Left lung (tissue), 10 donors: ENCODE results near the gene C5AR2. TPM values are rescaled to one million over a fixed set of nuclear protein-coding genes. Genes with fewer than 3 reads are reported as not detected.

Experiments used
- ATAC-seq: fragments of 200-7000 bp; cut with Tn5 transposase; one replicate; pipeline ENCODE4 v1.9.1; 2020; ENCODE audit warnings: moderate library complexity
- DNase-seq, 4 donors: peaks; one replicate each; pipeline ENCODE4 v3.0.0-alpha.2; 2013 to 2020
- H3K27ac ChIP-seq, 2 donors: fragments of 200-600 bp; sonication (generic) in 1 of 2; one replicate each; pipeline versions ENCODE4 v1.5.0 to v1.8.0; 2020 to 2021
- H3K27me3 ChIP-seq, 2 donors: fragments of 200-600 bp; sonication (generic) in 1 of 2; one replicate each; pipeline versions ENCODE4 v1.5.0 to v1.8.0; 2020 to 2021
- H3K36me3 ChIP-seq, 2 donors: fragments of 200-600 bp; sonication (generic) in 1 of 2; one replicate each; pipeline versions ENCODE4 v1.5.0 to v1.8.0; 2020 to 2021
- H3K4me1 ChIP-seq, 2 donors: fragments of 200-600 bp; one replicate each; pipeline ENCODE4 v1.8.0; 2021
- H3K4me3 ChIP-seq, 2 donors: fragments of 200-600 bp; sonication (generic) in 1 of 2; one replicate each; pipeline versions ENCODE4 v1.5.0 to v1.8.0; 2020 to 2021; ENCODE audit warnings: mild to moderate bottlenecking in 1 of 2
- H3K9me3 ChIP-seq, 2 donors: fragments of 200-600 bp; sonication (generic) in 1 of 2; one replicate each; pipeline versions ENCODE4 v1.5.0 to v1.8.0; 2020 to 2021
- CTCF ChIP-seq, 2 donors: fragments of 200-600 bp; sonication (generic) in 1 of 2; IDR thresholded peaks; one replicate each; pipeline versions ENCODE4 v1.5.0 to v1.8.0; 2021; ENCODE audit warnings: antibody characterized with exemption in 2 of 2
- intact Hi-C, 2 donors: fragments of 100-400 bp; cut with DNase I; formaldehyde crosslinking; loops; one replicate each; pipeline versions ENCODE4 v1.11.2 to v1.14.2; 2022
- polyA plus RNA-seq, 6 donors: library from polyadenylated mRNA; unstranded; fragments of 120-200 nt; gene quantifications; one replicate each; pipeline ENCODE4 v1.2.1, GENCODE V29; 2013; ENCODE audit not compliant: insufficient read length in 6 of 6
- total RNA-seq, 2 donors: library from RNA; stranded (reverse); fragmentation: NEBNext Ultra II Directional; extraction: Animal tissue kit (Norgen Biotek cat#: 25700); gene quantifications; one replicate each; pipeline ENCODE4 v1.2.1, GENCODE V29; 2021
- donor health status: DM: no; HTN: yes; CAD: no.
- donor health status: DM: no; HTN: no; CAD: no.

C5AR2 gene
- total and polyA plus RNA-seq, 8 donors: 0.48 to 11.2 (median 0.78) TPM

- H3K36me3 ChIP-seq: peaks cover 0 to 18% of the 10 kb centered on the region in 2 donors
- no peaks in the 10 kb centered on the region for H3K27me3 ChIP-seq
- peak; percentile 100 for ATAC-seq
- DNase-seq: peak; percentile 96 to 99 (median 98)
- H3K27ac ChIP-seq: peak within 1 kb of the TSS; percentile 27 to 82
- TF ChIP-seq CTCF (IDR thresholded peaks at IDR 0.05): peak; percentile 94 to 100
- H3K4me3 ChIP-seq: peak within 1 kb of the TSS; percentile 64 to 94
- intact Hi-C loops: no loop called here
- no peaks in the 10 kb centered on the region for H3K9me3 ChIP-seq
- peaks cover 7 to 48% of the 10 kb centered on the region in 2 donors for H3K4me1 ChIP-seq
Observed at GRCh38 chr19:47348819-47349795, 17.1 kb downstream of the C5AR2 start, which contains the start of gene DHX34. Gene DHX34 (plus strand): TSS chr19:47349315. CDS start chr19:47353031, 3,716 bp downstream.

DNA sequence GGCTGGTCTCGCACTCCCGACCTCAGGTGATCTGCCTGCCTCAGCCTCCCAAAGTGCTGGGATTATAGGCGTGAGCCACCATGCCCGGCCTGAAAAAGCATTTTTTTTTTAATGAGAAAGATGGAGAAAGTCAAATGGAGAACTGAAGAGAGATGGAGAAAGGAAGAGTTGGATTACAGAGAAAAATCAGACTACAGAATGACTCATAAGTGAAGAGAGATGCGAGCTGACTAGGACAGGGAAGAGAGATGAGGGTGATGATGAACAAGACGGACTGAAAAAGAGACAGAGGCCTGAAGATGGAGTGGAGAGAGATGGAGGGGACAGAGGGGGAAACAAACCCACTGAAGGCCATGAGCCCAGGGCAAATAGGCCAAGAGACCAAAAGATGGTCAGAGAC is 18.7 kb downstream of the C5AR2 start:
- DNase-seq (no peak), ATAC-seq (no peak)
- Histone ChIP-seq H3K4me1 (peaks cover 7 to 50% of the 10 kb centered on the region in 2 donors), H3K27ac (peak overlapping the region in 1 of 2 donors; percentile 33), H3K27me3 (no peaks in the 10 kb centered on the region), H3K9me3 (no peaks in the 10 kb centered on the region), H3K4me3 (peak overlapping the region in 1 of 2 donors; percentile 94), H3K36me3 (peaks cover 0 to 33% of the 10 kb centered on the region in 2 donors)
- TF ChIP-seq CTCF (IDR thresholded peaks at IDR 0.05): no peak
- intact Hi-C loops: no loop called here

GRCh38 chr19:47351548-47351947 is 19.6 kb downstream of the C5AR2 start:
- Histone ChIP-seq H3K27ac (peak overlapping the region in 1 of 2 donors; percentile 23), H3K27me3 (no peaks in the 10 kb centered on the region), H3K4me3 (peak overlapping the region in 1 of 2 donors; percentile 94), H3K36me3 (peaks cover 0 to 42% of the 10 kb centered on the region in 2 donors), H3K9me3 (no peaks in the 10 kb centered on the region), H3K4me1 (peaks cover 7 to 48% of the 10 kb centered on the region in 2 donors)
- no peak for TF ChIP-seq CTCF (IDR thresholded peaks at IDR 0.05)
- intact Hi-C loops: no loop called here
- DNase-seq (no peak), ATAC-seq (no peak)

DNA sequence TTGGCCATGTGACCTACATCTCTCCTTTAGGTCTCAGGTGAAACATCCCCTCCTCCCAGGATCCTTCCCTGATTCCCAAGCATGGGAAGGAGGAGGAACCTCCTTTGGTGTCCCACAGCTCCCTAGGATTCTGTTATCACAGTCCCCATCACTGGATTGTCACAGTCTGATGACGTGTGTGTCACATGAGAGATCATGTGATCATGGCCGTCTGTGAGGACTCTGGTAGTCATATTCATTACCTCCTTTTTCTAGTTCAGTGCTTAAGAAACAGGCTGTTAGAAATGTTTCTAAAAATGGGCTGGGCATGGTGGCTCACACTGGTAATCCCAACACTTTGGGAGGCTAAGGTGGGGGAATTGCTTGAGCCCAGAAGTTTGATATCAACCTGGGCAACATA is 20.1 kb downstream of the C5AR2 start:
- intact Hi-C loops: no loop called here
- H3K4me3 ChIP-seq: no peak overlapping the region
- no peaks in the 10 kb centered on the region for H3K27me3 ChIP-seq
- no peak for TF ChIP-seq CTCF (IDR thresholded peaks at IDR 0.05)
- peaks cover 7 to 45% of the 10 kb centered on the region in 2 donors for H3K4me1 ChIP-seq
- no peak for ATAC-seq
- H3K27ac ChIP-seq: no peak overlapping the region
- peaks cover 0 to 48% of the 10 kb centered on the region in 2 donors for H3K36me3 ChIP-seq
- no peaks in the 10 kb centered on the region for H3K9me3 ChIP-seq
- DNase-seq: no peak

DNA sequence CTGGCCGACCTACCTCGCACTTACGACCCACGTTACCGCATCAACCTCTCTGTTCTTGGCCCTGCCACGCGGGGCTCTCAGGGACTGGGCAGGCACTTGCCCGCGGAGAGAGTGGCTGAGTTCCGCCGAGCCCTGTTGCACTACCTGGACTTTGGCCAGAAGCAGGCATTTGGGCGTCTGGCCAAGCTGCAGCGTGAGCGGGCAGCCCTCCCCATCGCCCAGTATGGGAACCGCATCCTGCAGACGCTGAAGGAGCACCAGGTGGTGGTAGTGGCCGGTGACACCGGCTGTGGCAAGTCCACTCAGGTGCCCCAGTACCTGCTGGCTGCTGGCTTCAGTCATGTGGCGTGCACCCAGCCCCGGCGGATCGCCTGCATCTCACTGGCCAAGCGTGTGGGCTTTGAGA is 21.3 kb downstream of the C5AR2 start:
- no peak overlapping the region for H3K27ac ChIP-seq
- ATAC-seq: no peak
- H3K9me3 ChIP-seq: no peaks in the 10 kb centered on the region
- peaks cover 0 to 60% of the 10 kb centered on the region in 2 donors for H3K36me3 ChIP-seq
- intact Hi-C loops: no loop called here
- H3K4me3 ChIP-seq: no peak overlapping the region
- no peaks in the 10 kb centered on the region for H3K27me3 ChIP-seq
- TF ChIP-seq CTCF (IDR thresholded peaks at IDR 0.05): no peak
- no peak for DNase-seq
- H3K4me1 ChIP-seq: peaks cover 7 to 43% of the 10 kb centered on the region in 2 donors
